ENCODE measurements around the gene SKIL.

Gene SKIL

GRCh38 chr3:170397685-170398084 is 40.2 kb downstream of the SKIL start:
- DNase-seq (ENCODE audit: low read depth in 2 of 2): no peak

DNA sequence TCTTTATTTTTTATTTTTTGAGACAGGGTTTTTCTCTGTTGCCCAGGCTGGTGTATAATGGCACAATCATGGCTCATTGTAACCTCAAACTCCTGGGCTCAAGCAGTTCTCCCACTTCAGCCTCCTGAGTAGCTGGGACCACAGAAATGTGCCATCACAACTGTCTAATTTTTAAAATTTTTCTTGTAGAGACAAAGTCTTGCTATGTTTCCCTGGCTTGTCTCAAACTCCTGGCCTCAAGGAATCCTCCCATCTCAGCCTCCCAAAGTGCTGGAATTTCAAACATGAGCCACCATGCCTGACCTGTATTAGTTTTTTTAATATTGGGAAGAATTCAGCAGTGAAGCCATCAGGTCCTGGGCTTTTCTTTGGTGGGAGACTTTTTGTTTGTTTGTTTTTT is 47.6 kb downstream of the SKIL start:
- DNase-seq (ENCODE audit: low read depth in 2 of 2): no peak

GRCh38 chr3:170410428-170411029 is 53.0 kb downstream of the SKIL start:
- no peak for DNase-seq (ENCODE audit: low read depth in 2 of 2)

DNA sequence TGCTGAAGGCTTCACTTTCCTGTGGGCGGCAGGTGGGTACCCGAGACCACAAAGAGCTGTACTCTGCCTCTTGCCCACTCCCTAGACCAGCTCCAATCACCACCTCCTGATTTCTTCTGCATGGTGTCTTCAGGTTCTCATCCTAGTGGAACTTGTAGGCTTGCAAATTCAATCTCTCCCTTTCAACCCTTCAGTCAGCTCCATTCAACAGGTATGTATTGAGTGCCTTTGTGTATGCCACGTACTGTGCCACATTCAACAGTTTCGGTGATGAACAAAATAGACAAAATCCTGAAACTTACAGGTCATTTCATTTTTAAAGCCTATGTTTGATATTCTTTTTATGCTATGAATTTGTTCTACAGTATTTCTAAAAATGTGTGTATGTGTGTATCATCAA is 55.8 kb downstream of the SKIL start:
- DNase-seq (ENCODE audit: low read depth in 2 of 2): no peak

- no peak for DNase-seq (ENCODE audit: low read depth in 2 of 2)
Measured at GRCh38 chr3:170414202-170414663, 56.7 kb downstream of the SKIL start.

DNA sequence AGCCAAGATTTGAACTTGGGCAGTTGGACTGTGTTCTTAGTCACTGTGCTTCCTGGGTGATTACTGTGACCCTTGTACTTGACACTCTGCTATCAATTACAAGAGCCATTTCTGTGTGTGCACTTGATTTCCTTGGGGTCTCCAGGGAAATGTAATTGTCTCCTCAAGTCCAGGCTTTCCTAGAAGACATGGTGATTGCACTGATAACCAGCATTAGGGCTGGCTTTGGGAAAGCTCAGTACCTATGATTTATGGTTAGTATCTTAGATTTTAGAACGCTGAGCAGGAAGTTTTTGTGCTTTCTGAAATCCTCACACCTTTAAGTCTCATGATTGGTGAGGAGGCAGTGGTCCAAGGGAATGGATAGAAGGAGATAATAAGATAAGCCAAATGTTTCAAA is 59.6 kb downstream of the SKIL start:
- DNase-seq (ENCODE audit: low read depth in 2 of 2): no peak

- no peak for DNase-seq (ENCODE audit: low read depth in 2 of 2)
Measured at GRCh38 chr3:170418422-170419398, 61.2 kb downstream of the SKIL start, which contains the start of gene CLDN11. CLDN11 (plus strand) TSS chr3:170418868; CDS start chr3:170419067, 199 bp downstream.

- no peak for DNase-seq (ENCODE audit: low read depth in 2 of 2)
Measured at GRCh38 chr3:170419557-170420087, 62.1 kb downstream of the SKIL start.

DNA sequence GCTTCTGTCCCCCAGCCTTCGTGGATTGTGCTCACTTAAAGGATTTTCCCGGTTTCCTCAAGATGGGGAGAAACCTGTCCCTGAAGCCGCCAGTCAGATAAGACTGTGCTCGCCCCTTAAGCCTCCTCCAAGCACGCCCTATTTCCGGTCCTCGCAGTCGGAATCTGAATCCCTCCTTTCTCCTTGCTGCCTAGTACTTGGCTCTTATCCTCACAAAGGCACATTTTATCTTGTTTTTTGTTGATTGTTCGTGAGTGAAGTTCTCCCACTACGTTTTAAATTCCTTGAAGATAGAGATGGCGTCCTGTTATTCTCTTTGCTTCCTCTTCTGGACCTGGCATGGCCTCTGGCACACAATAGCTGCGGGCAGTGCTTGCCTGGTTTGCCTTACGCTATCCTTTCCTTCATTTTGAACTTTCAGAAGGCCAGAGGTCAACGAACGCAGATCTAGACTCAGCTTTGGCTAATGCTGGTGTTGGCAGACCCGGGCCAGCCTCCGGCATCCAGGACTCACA is 62.8 kb downstream of the SKIL start:
- DNase-seq (ENCODE audit: low read depth in 2 of 2): no peak

- no peak for DNase-seq (ENCODE audit: low read depth in 2 of 2)
Measured at GRCh38 chr3:170421111-170421641, 63.7 kb downstream of the SKIL start.

GRCh38 chr3:170421758-170422157 is 64.2 kb downstream of the SKIL start:
- no peak for DNase-seq (ENCODE audit: low read depth in 2 of 2)

DNA sequence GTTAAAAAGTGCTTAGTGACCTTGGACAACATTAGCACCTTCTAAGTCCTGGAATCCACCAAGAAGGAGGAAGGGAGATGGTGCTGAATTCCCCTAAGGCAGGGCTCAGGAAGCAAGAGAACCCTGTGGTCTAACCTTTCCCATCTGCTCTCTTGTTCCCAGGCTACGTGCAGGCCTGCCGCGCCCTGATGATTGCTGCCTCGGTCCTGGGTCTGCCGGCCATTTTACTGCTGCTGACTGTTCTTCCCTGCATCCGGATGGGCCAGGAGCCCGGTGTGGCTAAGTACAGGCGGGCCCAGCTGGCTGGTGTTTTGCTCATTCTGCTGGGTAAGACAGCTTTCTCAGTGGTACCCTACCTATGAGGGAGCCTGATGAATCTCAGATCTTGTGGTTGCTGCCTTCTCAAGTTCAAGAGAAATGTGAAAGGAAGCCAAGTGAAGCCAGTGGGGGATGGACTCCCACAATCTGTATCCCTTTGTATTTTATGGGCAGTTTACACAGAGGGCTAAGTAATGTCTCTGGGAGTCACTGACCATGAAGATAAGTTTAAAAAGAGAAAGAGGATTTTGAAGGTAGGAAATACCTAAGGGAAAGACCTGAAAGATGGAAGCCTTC is 65.6 kb downstream of the SKIL start:
- DNase-seq (ENCODE audit: low read depth in 2 of 2): no peak

GRCh38 chr3:170424879-170425278 is 67.4 kb downstream of the SKIL start:
- DNase-seq (ENCODE audit: low read depth in 2 of 2): no peak

DNA sequence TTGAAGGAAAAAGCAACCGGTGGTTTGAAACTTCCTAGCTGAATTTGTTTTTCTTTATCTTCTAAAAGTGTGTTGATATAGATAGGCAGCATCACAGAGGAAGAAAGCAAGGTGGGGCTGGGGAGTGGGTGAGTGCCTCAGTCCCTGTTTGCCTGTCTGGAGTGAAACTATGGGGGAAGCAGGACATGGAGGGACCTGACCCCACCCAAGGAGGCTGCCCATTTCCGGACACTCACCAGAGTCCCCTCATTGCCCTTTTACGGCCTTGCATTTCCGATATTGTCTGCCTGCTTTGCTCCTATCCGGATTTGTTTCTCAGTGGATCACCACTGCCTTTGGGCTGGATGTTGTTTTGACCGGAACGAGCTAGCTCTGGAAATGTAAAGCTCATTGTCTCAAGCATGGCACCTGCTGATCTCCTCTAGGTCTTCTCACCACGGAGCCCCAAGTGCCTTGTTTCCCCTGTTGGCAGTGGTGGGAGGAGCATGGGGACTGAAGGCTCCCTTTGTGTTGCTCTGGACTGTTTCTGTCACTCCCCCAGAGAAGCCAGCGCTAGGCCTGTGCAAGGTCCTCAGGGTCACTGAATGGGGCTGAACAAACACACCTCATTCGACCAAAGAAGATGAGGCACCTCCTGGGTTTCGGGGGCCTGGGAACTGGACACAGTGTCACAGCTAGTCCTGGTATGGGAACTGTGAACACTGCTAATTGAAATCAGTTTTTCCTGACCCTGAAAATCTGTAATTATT is 68.2 kb downstream of the SKIL start:
- no peak for DNase-seq (ENCODE audit: low read depth in 2 of 2)

GRCh38 chr3:170426240-170426797 is 68.8 kb downstream of the SKIL start:
- no peak for DNase-seq (ENCODE audit: low read depth in 2 of 2)

- no peak for DNase-seq (ENCODE audit: low read depth in 2 of 2)
Measured at GRCh38 chr3:170428095-170428494, 70.6 kb downstream of the SKIL start.

DNA sequence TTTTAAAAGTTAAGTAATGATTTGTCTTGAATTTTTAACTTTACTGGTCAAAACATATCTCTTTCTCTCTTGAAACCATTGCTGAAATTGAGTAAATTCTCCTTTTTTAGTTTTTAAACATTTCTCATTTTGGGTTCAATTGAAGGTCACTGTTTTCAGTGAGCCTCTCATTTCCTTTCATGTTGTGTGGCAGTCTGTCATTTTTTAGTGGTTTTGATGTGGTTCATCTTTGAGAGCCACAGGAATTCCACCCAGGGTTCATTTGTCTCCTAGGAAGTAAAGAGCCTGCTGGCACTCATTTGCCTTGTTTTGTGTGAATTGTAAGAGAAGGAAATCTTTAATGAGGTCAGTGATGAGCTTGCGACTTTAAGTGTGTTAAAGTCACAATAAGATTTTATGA is 71.5 kb downstream of the SKIL start:
- no peak for DNase-seq (ENCODE audit: low read depth in 2 of 2)

DNA sequence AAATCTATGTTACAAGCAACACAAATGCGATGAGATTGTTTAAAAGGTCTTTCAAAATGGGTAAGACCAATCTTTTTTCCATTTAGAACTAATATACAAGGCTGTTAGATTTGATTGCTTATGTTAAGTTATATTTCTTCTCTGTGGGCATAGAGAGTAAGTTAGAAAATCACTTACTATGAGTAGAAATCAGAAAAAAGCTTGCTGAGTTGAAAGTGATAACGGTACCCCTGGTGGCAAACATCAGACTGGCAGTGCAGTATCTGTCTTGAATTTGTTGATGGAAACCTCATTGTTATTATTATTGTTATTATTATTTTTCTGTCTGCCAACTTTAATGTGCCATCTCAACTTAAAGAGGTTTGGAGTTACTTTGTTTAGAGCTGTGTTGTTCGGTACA is 73.5 kb downstream of the SKIL start:
- no peak for DNase-seq (ENCODE audit: low read depth in 2 of 2)

DNA sequence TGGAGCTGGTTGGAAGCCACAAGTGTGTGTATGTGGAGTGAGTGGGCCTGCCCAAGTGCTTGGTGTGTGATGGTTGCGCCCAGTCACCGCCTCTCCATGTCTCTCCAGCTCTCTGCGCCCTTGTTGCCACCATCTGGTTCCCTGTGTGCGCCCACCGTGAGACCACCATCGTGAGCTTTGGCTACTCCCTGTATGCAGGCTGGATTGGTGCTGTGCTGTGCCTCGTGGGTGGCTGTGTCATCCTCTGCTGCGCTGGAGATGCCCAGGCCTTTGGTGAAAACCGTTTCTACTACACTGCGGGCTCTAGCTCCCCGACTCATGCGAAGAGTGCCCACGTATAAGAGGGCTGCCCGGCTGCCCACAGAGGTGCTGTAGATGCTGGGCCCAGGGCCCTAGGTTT is 74.9 kb downstream of the SKIL start:
- DNase-seq (ENCODE audit: low read depth in 2 of 2): no peak

DNA sequence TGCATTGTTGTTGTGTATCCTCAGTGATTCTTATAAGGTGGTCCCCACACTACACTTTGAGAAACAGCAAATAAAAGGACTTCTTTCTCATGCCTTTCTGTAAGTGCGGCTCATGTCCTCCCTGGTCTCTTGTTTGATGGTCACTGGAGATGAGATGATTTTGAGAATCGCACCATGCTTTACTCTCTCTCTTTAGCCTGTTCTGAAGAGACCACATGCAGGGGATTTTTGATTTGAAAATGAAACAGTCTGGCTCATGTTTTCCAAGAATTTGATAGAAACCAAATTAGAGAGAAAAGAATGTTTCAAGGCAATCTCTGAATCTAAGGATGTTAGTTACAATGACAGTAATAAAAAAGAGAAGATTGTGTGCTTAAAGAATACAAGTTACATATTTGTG is 79.2 kb downstream of the SKIL start:
- DNase-seq (ENCODE audit: low read depth in 2 of 2): no peak

DNA sequence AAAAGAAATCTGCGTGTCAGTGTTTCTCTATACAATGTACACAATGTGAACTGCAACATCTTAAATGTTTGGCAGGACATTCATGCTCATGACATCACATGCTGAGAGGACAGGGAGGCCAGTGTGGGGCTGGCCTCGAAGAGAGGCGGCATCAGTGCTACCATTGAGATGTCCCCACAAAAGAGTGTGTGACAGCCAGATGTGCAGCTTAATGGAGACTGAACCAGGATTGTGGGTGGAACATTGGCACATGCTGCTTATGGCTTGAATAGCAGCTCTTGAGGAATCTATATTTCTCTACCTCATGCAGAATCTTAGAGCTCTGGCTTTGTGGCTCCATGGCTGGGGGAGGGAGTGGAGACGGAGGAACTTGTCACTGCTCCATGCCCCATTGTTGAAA is 79.7 kb downstream of the SKIL start:
- no peak for DNase-seq (ENCODE audit: low read depth in 2 of 2)

Data from stimulated activated CD8-positive, alpha-beta memory T cell treated with anti-CD3 and anti-CD28 coated beads, Interleukin-15, amount 100 ng/mL, for 4 hours (primary cell).